ENCODE measurements around the gene COL7A1. TPM values are rescaled to one million over a fixed set of nuclear protein-coding genes. Genes with fewer than 3 reads are reported as not detected.

Gene COL7A1
- total RNA-seq, 4 donors from 2014 or later, result 0.66 to 1.7 (median 1.1) TPM

- H3K9me3 ChIP-seq, result no peaks in the 10 kb centered on the region
- TF ChIP-seq, protein P1, sequence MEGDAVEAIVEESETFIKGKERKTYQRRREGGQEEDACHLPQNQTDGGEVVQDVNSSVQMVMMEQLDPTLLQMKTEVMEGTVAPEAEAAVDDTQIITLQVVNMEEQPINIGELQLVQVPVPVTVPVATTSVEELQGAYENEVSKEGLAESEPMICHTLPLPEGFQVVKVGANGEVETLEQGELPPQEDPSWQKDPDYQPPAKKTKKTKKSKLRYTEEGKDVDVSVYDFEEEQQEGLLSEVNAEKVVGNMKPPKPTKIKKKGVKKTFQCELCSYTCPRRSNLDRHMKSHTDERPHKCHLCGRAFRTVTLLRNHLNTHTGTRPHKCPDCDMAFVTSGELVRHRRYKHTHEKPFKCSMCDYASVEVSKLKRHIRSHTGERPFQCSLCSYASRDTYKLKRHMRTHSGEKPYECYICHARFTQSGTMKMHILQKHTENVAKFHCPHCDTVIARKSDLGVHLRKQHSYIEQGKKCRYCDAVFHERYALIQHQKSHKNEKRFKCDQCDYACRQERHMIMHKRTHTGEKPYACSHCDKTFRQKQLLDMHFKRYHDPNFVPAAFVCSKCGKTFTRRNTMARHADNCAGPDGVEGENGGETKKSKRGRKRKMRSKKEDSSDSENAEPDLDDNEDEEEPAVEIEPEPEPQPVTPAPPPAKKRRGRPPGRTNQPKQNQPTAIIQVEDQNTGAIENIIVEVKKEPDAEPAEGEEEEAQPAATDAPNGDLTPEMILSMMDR (IDR thresholded peaks at IDR 0.05 in 4 of 5, conservative IDR thresholded peaks at IDR 0.05 in 1 of 5), result no peak
- H3K27me3 ChIP-seq, result no peaks in the 10 kb centered on the region
- intact Hi-C loops (cut with DNase I; ENCODE audit: low total_unique reads) (no loop called here), in situ Hi-C loops (cut with MboI; ENCODE audit: low sequenced_read_pairs in 4 of 4) (no loop called here)
- DNase-seq, result peak in 1 of 2 donors; percentile 54
- no peak for ATAC-seq
- peaks cover 0 to 42% of the 10 kb centered on the region in 2 donors for H3K36me3 ChIP-seq
- peak overlapping the region; percentile 85 to 98 (median 92) for H3K27ac ChIP-seq
- H3K4me1 ChIP-seq, result peaks cover 69 to 70% of the 10 kb centered on the region in 2 donors
- peak overlapping the region in 1 of 4 donors; percentile 33 for H3K4me3 ChIP-seq
Observed at GRCh38 chr3:48599077-48599501, 4.0 kb upstream of the COL7A1 start.

GRCh38 chr3:48598323-48599076 lies 3.4 kb upstream of the COL7A1 start:
- TF ChIP-seq POLR2A (IDR thresholded peaks at IDR 0.05), result peak in 1 of 2 donors; percentile 52
- TF ChIP-seq, protein P1 (IDR thresholded peaks at IDR 0.05 in 4 of 5, conservative IDR thresholded peaks at IDR 0.05 in 1 of 5), result no peak
- Histone ChIP-seq H3K4me3 (peak overlapping the region in 1 of 4 donors; percentile 33), H3K36me3 (peaks cover 0 to 36% of the 10 kb centered on the region in 2 donors), H3K4me1 (peaks cover 67 to 70% of the 10 kb centered on the region in 2 donors), H3K9me3 (no peaks in the 10 kb centered on the region), H3K27me3 (no peaks in the 10 kb centered on the region), H3K27ac (peak overlapping the region; percentile 85 to 98 (median 92))
- DNase-seq (peak; percentile 89 to 93), ATAC-seq (peak; percentile 75 to 82)
- in situ Hi-C loops (cut with MboI; ENCODE audit: low sequenced_read_pairs in 4 of 4) (no loop called here), intact Hi-C loops (cut with DNase I; ENCODE audit: low total_unique reads) (no loop called here)

DNA sequence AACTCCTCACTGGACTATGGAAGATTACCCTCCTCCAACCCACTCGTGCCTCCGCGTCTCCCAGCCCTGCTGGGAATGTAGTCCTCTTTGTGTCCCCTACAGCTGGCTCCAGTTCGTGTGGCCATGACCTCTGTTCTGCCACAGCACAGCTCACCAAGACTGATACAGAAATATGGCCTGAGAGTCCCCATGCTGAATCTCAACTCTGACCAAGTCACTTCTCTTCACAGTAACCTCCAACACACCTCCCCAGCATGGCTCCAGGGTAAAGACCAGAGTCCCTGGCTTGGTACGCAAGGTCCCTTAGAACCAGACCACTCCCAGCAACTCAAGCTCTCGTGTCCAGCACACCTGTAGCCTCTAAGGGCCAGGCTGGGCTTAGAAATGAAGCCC lies 2.3 kb upstream of the COL7A1 start:
- TF ChIP-seq, protein P1 (IDR thresholded peaks at IDR 0.05 in 4 of 5, conservative IDR thresholded peaks at IDR 0.05 in 1 of 5), result no peak
- TF ChIP-seq POLR2A (IDR thresholded peaks at IDR 0.05), result no peak
- peaks cover 0 to 25% of the 10 kb centered on the region in 2 donors for H3K36me3 ChIP-seq
- peaks cover 65 to 70% of the 10 kb centered on the region in 2 donors for H3K4me1 ChIP-seq
- H3K27me3 ChIP-seq, result no peaks in the 10 kb centered on the region
- no peaks in the 10 kb centered on the region for H3K9me3 ChIP-seq
- H3K4me3 ChIP-seq, result no peak overlapping the region
- no peak for DNase-seq
- H3K27ac ChIP-seq, result peak overlapping the region; percentile 85 to 98 (median 92)
- in situ Hi-C loops (cut with MboI; ENCODE audit: low sequenced_read_pairs in 4 of 4) (no loop called here), intact Hi-C loops (cut with DNase I; ENCODE audit: low total_unique reads) (no loop called here)
- ATAC-seq, result no peak

DNA sequence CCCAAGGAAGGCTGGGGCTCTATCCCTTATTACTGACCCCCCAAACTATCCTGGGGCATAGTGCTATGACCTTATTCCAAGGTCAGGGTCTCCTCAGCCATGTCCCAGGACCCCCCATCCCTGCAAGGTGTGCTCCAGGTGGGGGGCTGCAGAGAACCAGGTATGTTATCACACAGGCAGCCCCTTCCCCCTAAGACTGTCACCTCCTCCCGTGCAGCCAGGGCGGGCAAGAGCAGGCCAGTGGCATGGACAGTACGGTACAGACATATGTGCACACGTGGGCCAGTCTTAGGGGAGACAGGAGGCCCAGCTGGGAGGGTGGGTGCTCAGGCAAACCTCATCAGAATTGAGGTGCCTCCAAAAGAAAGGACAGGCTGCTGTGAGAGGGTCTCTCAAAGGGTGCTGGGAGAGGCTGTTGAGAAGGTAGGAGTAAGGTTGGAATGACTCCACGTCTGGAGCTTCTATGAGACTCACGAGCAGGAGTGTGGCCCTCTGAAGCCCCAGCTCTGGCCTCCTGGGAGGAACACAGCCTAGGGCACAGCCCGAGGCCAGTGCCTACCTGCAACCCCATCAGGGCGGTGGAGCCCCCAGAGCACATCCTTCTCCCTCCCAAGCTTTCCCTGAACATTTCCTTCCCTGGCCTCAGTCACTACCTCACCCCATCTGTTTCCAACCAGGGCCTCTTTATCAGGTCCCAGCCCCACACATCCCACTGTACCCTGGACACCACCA lies 1.7 kb upstream of the COL7A1 start:
- peaks cover 0 to 24% of the 10 kb centered on the region in 2 donors for H3K36me3 ChIP-seq
- H3K27ac ChIP-seq, result peak overlapping the region; percentile 85 to 98 (median 92)
- TF ChIP-seq POLR2A (IDR thresholded peaks at IDR 0.05), result no peak
- TF ChIP-seq, protein P1 (IDR thresholded peaks at IDR 0.05 in 4 of 5, conservative IDR thresholded peaks at IDR 0.05 in 1 of 5), result no peak
- no peaks in the 10 kb centered on the region for H3K27me3 ChIP-seq
- H3K4me1 ChIP-seq, result peaks cover 62 to 70% of the 10 kb centered on the region in 2 donors
- ATAC-seq, result no peak
- intact Hi-C loops (cut with DNase I; ENCODE audit: low total_unique reads), result no loop called here
- in situ Hi-C loops (cut with MboI; ENCODE audit: low sequenced_read_pairs in 4 of 4), result no loop called here
- H3K4me3 ChIP-seq, result no peak overlapping the region
- no peaks in the 10 kb centered on the region for H3K9me3 ChIP-seq
- DNase-seq, result no peak

Data from gastrocnemius medialis (tissue), 4 donors.